Osteocyte (in vitro differentiated cells): Measurements from ENCODE around the gene NOC2L. TPM values are rescaled to one million over a fixed set of nuclear protein-coding genes. Genes with fewer than 3 reads are reported as not detected.

Source experiments
- DNase-seq: peaks from one replicate; pipeline ENCODE4 v3.0.0; 2021; ENCODE audit warnings: mixed read lengths; ENCODE audit not compliant: unreplicated experiment; ENCODE audit errors: extremely low spot score
- H3K27ac Mint-ChIP-seq: one replicate; pipeline ENCODE4 v1.8.0; 2021; ENCODE audit warnings: mild to moderate bottlenecking, mixed read lengths; ENCODE audit not compliant: unreplicated experiment
- H3K27me3 Mint-ChIP-seq: one replicate; pipeline ENCODE4 v1.8.0; 2021; ENCODE audit warnings: mixed read lengths; ENCODE audit not compliant: unreplicated experiment
- H3K36me3 Mint-ChIP-seq: one replicate; pipeline ENCODE4 v1.8.0; 2021; ENCODE audit warnings: mixed read lengths; ENCODE audit not compliant: unreplicated experiment
- H3K4me1 Mint-ChIP-seq: one replicate; pipeline ENCODE4 v1.8.0; 2021; ENCODE audit warnings: mixed read lengths; ENCODE audit not compliant: unreplicated experiment
- H3K4me3 Mint-ChIP-seq: one replicate; pipeline ENCODE4 v1.8.0; 2021; ENCODE audit warnings: mild to moderate bottlenecking, moderate library complexity, mixed read lengths; ENCODE audit not compliant: unreplicated experiment
- H3K9me3 Mint-ChIP-seq: one replicate; pipeline ENCODE4 v1.8.0; 2021; ENCODE audit warnings: mixed read lengths; ENCODE audit not compliant: unreplicated experiment
- total RNA-seq: library from RNA; stranded (reverse); gene quantifications from 2 replicates; pipeline ENCODE4 v1.2.1, GENCODE V29; 2021
- TF ChIP-seq, protein P1 (sequence below): fragments of 200-600 bp; sonication (generic); IDR thresholded peaks from 2 replicates; pipeline ENCODE4 v1.5.0; 2021; ENCODE audit warnings: antibody characterized with exemption, mild to moderate bottlenecking, moderate library complexity

The NOC2L gene
- total RNA-seq, 1 donor from 2014 or later = 60.5 TPM

DNA sequence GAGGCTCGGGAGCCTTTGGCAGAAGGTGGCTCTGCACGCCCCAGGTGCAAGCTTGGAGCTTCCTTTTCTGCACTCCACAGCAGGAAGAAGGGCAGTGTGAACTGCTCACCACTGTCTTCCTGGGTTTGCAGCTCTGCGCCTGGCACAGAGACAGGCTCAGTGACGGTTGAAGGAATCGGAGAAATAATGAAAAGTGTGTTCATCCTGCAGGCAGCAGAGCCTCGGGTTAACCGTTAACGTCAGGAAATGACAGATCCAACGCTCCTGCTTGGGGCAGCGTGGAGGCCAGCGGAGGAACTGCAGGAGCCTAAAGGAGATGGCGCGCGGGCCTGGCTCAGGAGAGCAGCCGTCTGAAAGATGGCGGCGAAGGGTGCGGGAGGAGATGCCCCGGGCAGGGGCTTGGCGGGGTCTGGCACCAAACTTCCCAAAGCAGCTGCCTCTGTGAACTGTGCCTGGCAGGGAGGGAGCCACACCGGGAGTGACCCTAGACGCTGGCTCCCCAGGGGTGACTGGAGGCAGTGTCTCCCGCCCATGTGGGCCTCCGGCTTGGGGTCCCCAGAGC, 46.2 kb downstream of the NOC2L start:
- Mint-ChIP-seq H3K4me3 (no peak overlapping the region), H3K9me3 (no peaks in the 10 kb centered on the region), H3K4me1 (no peaks in the 10 kb centered on the region), H3K27me3 (peaks cover 24% of the 10 kb centered on the region), H3K36me3 (no peaks in the 10 kb centered on the region), H3K27ac (no peak overlapping the region)
- TF ChIP-seq, protein P1, sequence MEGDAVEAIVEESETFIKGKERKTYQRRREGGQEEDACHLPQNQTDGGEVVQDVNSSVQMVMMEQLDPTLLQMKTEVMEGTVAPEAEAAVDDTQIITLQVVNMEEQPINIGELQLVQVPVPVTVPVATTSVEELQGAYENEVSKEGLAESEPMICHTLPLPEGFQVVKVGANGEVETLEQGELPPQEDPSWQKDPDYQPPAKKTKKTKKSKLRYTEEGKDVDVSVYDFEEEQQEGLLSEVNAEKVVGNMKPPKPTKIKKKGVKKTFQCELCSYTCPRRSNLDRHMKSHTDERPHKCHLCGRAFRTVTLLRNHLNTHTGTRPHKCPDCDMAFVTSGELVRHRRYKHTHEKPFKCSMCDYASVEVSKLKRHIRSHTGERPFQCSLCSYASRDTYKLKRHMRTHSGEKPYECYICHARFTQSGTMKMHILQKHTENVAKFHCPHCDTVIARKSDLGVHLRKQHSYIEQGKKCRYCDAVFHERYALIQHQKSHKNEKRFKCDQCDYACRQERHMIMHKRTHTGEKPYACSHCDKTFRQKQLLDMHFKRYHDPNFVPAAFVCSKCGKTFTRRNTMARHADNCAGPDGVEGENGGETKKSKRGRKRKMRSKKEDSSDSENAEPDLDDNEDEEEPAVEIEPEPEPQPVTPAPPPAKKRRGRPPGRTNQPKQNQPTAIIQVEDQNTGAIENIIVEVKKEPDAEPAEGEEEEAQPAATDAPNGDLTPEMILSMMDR = peak; percentile 15
- no peak for DNase-seq

DNA sequence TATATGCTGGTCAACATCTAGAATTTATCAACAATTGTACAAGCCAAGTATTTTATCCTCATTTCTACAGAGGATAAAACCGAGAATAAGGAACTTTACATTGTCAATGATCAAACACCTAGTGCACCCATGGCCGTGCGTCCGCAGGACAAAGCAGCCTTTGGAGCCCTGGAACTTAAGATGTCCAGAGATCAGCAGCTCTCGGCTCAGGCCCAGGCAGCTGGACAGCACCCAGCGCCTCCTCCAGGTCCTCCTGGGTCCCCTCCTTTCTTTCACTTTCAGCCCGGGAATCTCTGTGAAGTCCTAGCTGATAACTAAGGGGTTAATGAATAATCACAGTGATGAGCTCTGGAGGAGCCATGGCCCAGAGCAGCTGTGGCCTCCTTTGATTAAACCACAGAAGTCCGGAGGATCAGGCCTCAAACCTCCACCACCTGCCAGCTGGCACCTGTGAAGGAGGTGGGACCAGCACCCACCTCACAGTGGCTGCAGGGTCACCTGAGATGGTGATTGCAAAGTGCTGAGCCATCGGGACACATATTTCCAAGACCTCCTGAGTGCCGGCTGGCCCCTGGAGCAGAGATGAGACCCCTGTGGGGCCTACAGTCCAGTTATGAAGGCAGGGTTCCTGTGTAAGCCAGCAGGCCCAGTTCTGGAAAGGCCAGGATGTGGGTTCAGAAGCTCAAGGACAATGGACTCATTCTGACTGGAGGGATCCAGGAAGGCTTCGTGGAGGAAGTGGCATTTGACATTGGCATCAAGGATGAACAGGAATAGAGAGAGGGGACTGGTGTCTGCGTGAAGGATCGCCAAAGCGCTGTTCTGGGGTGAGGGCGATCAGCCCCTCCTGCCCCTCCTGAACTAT, 46.9 kb downstream of the NOC2L start:
- Mint-ChIP-seq H3K36me3 (no peaks in the 10 kb centered on the region), H3K4me3 (no peak overlapping the region), H3K27me3 (peaks cover 20% of the 10 kb centered on the region), H3K4me1 (peaks cover 3% of the 10 kb centered on the region), H3K27ac (no peak overlapping the region), H3K9me3 (no peaks in the 10 kb centered on the region)
- DNase-seq = no peak
- TF ChIP-seq, protein P1 = no peak

DNA sequence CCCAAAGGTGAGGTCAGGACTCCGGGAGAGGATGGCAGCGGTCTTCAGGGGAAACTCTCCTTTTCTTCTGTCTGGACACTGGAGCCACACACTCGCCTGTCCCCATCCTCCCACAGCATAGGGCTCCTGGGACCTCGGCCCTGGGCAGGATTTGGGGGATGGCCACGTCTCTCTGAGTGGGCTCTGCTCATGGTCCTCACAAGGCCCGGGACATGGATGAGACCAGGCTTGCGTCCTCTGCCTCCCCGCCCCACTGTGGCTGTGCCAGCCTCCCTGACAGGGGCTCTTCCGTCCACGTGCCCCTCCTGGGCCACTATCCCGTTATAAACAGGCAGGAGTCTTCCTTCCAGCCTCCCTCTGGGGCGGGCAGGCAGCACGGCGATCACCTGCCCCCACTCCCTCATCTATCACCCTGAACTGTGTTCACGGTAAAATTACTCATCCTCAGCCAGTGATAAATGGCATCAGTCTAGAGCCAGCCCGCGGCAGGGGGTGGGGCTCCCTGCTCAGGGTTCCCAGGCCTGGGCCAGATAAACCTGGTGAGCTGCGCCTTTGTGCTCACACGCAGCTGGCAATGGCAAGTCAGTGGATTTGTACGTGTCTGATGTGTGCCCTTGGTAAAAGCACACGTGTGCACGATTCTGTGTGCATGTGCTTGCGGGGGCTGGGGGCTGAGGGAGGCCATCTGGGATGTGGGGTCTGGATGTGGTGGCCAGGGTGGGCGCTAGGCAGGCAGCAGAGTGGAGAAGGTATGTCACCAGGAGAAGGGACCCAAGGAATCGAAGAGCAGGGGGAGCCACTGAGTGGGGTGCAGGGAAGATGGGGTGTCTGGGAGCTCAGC, 48.0 kb downstream of the NOC2L start:
- Mint-ChIP-seq H3K4me1 (peaks cover 13% of the 10 kb centered on the region), H3K36me3 (no peaks in the 10 kb centered on the region), H3K4me3 (no peak overlapping the region), H3K27ac (no peak overlapping the region), H3K27me3 (peaks cover 20% of the 10 kb centered on the region), H3K9me3 (no peaks in the 10 kb centered on the region)
- TF ChIP-seq, protein P1 = no peak
- no peak for DNase-seq

DNA sequence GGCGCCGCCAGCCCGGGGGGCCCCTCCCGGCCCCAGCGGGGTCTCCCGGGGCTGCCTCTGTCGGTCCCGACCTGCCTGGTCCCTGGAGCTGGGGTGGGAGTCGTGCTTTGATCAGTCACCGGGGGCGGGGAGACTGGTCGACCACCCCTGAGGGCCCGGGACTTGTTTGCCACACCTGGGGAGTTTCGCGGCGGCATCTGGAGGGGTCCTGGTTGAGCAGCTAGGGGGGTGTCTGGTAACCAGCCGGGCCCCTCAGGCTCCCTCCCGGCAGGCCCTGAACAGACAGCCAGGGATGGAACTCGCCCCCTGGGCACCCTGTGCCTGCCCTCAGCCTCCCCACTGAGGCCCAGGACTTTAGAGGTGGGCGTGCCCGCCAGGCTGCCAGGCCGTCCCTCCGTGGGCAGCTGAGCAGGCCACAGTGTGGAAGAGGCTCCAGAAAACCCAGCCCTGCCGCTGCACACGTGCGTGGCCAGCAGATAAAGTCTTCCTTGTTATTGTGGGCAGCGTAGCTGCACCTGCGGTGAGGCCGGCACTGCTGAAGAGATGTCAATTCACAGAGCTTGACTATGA, 48.7 kb downstream of the NOC2L start:
- Mint-ChIP-seq H3K4me1 (peaks cover 20% of the 10 kb centered on the region), H3K4me3 (no peak overlapping the region), H3K27ac (no peak overlapping the region), H3K36me3 (no peaks in the 10 kb centered on the region), H3K9me3 (no peaks in the 10 kb centered on the region), H3K27me3 (peaks cover 18% of the 10 kb centered on the region)
- TF ChIP-seq, protein P1 = no peak
- no peak for DNase-seq
